Measurements from ENCODE around the gene ALKAL2.

- TF ChIP-seq POLR2A (IDR thresholded peaks at IDR 0.05) (no peak), CTCF (IDR thresholded peaks at IDR 0.05) (no peak)
Observed at GRCh38 chr2:269356-270030, 18.4 kb downstream of the ALKAL2 start.

Data from lower leg skin (tissue), 3 donors.